SK-N-SH treated with all-trans-retinoic acid at 6 μM for 48 hours (cell line): ENCODE results near the gene SP140.

Experiments used
- ATAC-seq: fragments of 200-7000 bp; cut with Tn5 transposase; 3 replicates; pipeline ENCODE4 v1.9.1; 2020; ENCODE audit warnings: mild to moderate bottlenecking, moderate library complexity
- ARNTL ChIP-seq: fragments of 450-650 bp; formaldehyde crosslinking; IDR thresholded peaks from 2 replicates; pipeline ENCODE4 v1.5.0; 2020; ENCODE audit warnings: low read depth, mild to moderate bottlenecking, moderate library complexity, borderline replicate concordance
- BACH2 ChIP-seq: fragments of 250-450 bp; sonication (Bioruptor Pico); IDR thresholded peaks from 2 replicates; pipeline ENCODE4 v1.9.0; 2021; ENCODE audit warnings: mild to moderate bottlenecking, borderline replicate concordance
- CREB5 ChIP-seq: fragments of 250-450 bp; sonication (Bioruptor Pico); IDR thresholded peaks from 2 replicates; pipeline ENCODE4 v1.5.1; 2020; ENCODE audit warnings: low read depth, mild to moderate bottlenecking, moderate library complexity
- CSDC2 ChIP-seq: fragments of 250-450 bp; sonication (Bioruptor Pico); IDR thresholded peaks from 2 replicates; pipeline ENCODE4 v1.5.0; 2020; ENCODE audit warnings: mild to moderate bottlenecking, moderate library complexity
- CSRNP3 ChIP-seq: fragments of 250-450 bp; sonication (Bioruptor Pico); IDR thresholded peaks from 2 replicates; pipeline ENCODE4 v1.5.1; 2021; ENCODE audit warnings: mild to moderate bottlenecking, moderate library complexity
- ESRRG ChIP-seq: fragments of 250-450 bp; sonication (Bioruptor Pico); IDR thresholded peaks from 2 replicates; pipeline ENCODE4 v1.6.1; 2021; ENCODE audit warnings: mild to moderate bottlenecking
- GLIS3 ChIP-seq: fragments of 250-450 bp; sonication (Bioruptor Pico); IDR thresholded peaks from 2 replicates; pipeline ENCODE4 v1.5.0; 2020; ENCODE audit warnings: mild to moderate bottlenecking, moderate library complexity
- OSR1 ChIP-seq: fragments of 250-450 bp; sonication (Bioruptor Pico); IDR thresholded peaks from 2 replicates; pipeline ENCODE4 v1.8.0; 2022; ENCODE audit warnings: moderate library complexity, mild to moderate bottlenecking, inconsistent platforms
- PATZ1 ChIP-seq: fragments of 250-450 bp; sonication (Bioruptor Pico); IDR thresholded peaks from 2 replicates; pipeline ENCODE4 v1.8.0; 2020; ENCODE audit warnings: mild to moderate bottlenecking, moderate library complexity, borderline replicate concordance
- POU6F1 ChIP-seq: fragments of 250-450 bp; sonication (Bioruptor Pico); IDR thresholded peaks from 2 replicates; pipeline ENCODE4 v1.8.0; 2021; ENCODE audit warnings: low read depth, mild to moderate bottlenecking, moderate library complexity, borderline replicate concordance
- PPARA ChIP-seq: fragments of 250-450 bp; sonication (Bioruptor Pico); IDR thresholded peaks from 2 replicates; pipeline ENCODE4 v1.5.0; 2020; ENCODE audit warnings: mild to moderate bottlenecking, borderline replicate concordance
- RARB ChIP-seq: fragments of 250-450 bp; sonication (Bioruptor Pico); IDR thresholded peaks from 2 replicates; pipeline ENCODE4 v1.8.0; 2021; ENCODE audit warnings: mild to moderate bottlenecking, moderate library complexity
- SNAI2 ChIP-seq: fragments of 250-450 bp; sonication (Bioruptor Pico); IDR thresholded peaks from 2 replicates; pipeline ENCODE4 v1.5.0; 2020; ENCODE audit warnings: mild to moderate bottlenecking, moderate library complexity
- TCF4 ChIP-seq: fragments of 250-450 bp; sonication (Bioruptor Pico); IDR thresholded peaks from 2 replicates; pipeline ENCODE4 v1.8.0; 2021; ENCODE audit warnings: mild to moderate bottlenecking, moderate library complexity, borderline replicate concordance
- TOX ChIP-seq: fragments of 250-450 bp; sonication (Bioruptor Pico); IDR thresholded peaks from 2 replicates; pipeline ENCODE4 v1.8.0; 2021; ENCODE audit warnings: mild to moderate bottlenecking, moderate library complexity, borderline replicate concordance
- TSHZ2 ChIP-seq: fragments of 250-450 bp; sonication (Bioruptor Pico); IDR thresholded peaks from 2 replicates; pipeline ENCODE4 v1.5.0; 2020; ENCODE audit warnings: mild to moderate bottlenecking, moderate library complexity
- ZFP3 ChIP-seq: fragments of 250-450 bp; sonication (Bioruptor Pico); IDR thresholded peaks from 2 replicates; pipeline ENCODE4 v1.5.0; 2020; ENCODE audit warnings: mild to moderate bottlenecking, moderate library complexity
- ZNF565 ChIP-seq: fragments of 450-650 bp; formaldehyde crosslinking; conservative IDR thresholded peaks from 2 replicates; pipeline ENCODE4 v1.5.0; 2020; ENCODE audit warnings: low read depth, mild to moderate bottlenecking, moderate library complexity
- ZNF8 ChIP-seq: fragments of 450-650 bp; formaldehyde crosslinking; IDR thresholded peaks from 2 replicates; pipeline ENCODE4 v1.5.0; 2020; ENCODE audit warnings: mild to moderate bottlenecking, moderate library complexity

SP140 gene

GRCh38 chr2:230181195-230181594, 44.3 kb upstream of the SP140 start (continued):
- no peak for TF ChIP-seq ZNF8 (CRISPR knock-in tag)
- TF ChIP-seq CSDC2 (CRISPR knock-in tag), result no peak
- no peak for TF ChIP-seq CSRNP3 (CRISPR knock-in tag)
- no peak for TF ChIP-seq TCF4 (CRISPR knock-in tag)
- no peak for TF ChIP-seq ZNF565 (CRISPR knock-in tag)
- no peak for TF ChIP-seq CREB5 (CRISPR knock-in tag)

- TF ChIP-seq TSHZ2 (no peak), SNAI2 (no peak), RARB (no peak), POU6F1 (CRISPR knock-in tag) (no peak), CSDC2 (CRISPR knock-in tag) (no peak), PPARA (CRISPR knock-in tag) (no peak), GLIS3 (CRISPR knock-in tag) (no peak), ZFP3 (CRISPR knock-in tag) (no peak), OSR1 (no peak), ARNTL (CRISPR knock-in tag) (no peak), PATZ1 (no peak), CSRNP3 (CRISPR knock-in tag) (no peak), ESRRG (no peak)
- no peak for ATAC-seq
Measured at GRCh38 chr2:230184727-230185578, 40.6 kb upstream of the SP140 start.

- ATAC-seq, result no peak
- TF ChIP-seq RARB (no peak), TOX (CRISPR knock-in tag) (no peak), ZFP3 (CRISPR knock-in tag) (no peak), BACH2 (no peak), POU6F1 (CRISPR knock-in tag) (no peak), GLIS3 (CRISPR knock-in tag) (no peak), TCF4 (CRISPR knock-in tag) (no peak), CREB5 (CRISPR knock-in tag) (no peak), ESRRG (no peak), PPARA (CRISPR knock-in tag) (no peak), CSRNP3 (CRISPR knock-in tag) (no peak), ARNTL (CRISPR knock-in tag) (no peak)
Measured at GRCh38 chr2:230202430-230203109, 23.0 kb upstream of the SP140 start.
